ENCODE results near the gene PERM1. TPM values are rescaled to one million over a fixed set of nuclear protein-coding genes. Genes with fewer than 3 reads are reported as not detected.

Gene PERM1
- total and polyA plus RNA-seq, 9 of the 15 experiments (the other 6 are each of a cell fraction or from before 2014, with no cell fraction given), result not detected

DNA sequence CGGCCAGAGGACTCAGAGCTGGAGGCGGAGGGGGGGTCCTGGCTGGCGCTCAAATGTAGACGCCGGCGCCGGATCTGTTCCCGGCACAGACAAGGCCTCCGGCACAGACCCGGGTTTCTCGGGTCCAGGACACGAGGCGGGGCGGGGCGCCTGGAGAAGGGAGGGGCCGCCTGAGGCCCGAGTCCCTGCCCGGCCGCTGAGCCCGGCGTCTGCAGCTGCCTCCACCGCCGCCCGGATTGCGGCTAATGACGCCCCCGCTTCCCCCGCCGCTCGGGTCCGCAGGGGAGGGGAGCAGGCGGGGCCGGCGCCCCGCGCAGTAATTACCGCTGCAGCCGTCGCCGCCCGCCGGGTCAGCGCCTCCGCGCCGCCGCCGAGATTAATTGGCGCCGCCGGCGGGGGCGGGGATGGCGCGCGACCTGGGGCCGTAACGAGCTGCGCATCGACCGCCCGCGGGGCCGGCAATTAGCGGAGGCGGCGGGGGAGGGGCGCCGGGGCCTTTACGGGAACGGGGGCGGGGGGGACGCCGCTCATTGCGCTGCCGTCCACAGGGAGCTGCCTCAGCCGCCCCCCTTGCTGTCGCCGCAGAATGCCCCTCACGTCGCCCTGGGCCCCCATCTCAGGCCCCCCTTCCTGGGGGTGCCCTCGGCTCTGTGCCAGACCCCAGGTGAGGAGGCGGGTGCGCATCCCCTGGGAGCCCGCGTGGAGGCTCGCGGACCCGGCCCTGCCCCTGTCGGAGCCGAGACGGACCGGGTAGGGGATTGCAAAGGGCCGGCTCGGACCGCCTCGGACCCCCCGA lies 40.1 kb downstream of the PERM1 start (continued):
- TF ChIP-seq, protein P1, sequence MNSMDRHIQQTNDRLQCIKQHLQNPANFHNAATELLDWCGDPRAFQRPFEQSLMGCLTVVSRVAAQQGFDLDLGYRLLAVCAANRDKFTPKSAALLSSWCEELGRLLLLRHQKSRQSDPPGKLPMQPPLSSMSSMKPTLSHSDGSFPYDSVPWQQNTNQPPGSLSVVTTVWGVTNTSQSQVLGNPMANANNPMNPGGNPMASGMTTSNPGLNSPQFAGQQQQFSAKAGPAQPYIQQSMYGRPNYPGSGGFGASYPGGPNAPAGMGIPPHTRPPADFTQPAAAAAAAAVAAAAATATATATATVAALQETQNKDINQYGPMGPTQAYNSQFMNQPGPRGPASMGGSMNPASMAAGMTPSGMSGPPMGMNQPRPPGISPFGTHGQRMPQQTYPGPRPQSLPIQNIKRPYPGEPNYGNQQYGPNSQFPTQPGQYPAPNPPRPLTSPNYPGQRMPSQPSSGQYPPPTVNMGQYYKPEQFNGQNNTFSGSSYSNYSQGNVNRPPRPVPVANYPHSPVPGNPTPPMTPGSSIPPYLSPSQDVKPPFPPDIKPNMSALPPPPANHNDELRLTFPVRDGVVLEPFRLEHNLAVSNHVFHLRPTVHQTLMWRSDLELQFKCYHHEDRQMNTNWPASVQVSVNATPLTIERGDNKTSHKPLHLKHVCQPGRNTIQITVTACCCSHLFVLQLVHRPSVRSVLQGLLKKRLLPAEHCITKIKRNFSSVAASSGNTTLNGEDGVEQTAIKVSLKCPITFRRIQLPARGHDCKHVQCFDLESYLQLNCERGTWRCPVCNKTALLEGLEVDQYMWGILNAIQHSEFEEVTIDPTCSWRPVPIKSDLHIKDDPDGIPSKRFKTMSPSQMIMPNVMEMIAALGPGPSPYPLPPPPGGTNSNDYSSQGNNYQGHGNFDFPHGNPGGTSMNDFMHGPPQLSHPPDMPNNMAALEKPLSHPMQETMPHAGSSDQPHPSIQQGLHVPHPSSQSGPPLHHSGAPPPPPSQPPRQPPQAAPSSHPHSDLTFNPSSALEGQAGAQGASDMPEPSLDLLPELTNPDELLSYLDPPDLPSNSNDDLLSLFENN (IDR thresholded peaks at IDR 0.05; ENCODE audit: low read depth in 2 of 2, low read length in 2 of 2), result no peak
- TF ChIP-seq, protein P2, sequence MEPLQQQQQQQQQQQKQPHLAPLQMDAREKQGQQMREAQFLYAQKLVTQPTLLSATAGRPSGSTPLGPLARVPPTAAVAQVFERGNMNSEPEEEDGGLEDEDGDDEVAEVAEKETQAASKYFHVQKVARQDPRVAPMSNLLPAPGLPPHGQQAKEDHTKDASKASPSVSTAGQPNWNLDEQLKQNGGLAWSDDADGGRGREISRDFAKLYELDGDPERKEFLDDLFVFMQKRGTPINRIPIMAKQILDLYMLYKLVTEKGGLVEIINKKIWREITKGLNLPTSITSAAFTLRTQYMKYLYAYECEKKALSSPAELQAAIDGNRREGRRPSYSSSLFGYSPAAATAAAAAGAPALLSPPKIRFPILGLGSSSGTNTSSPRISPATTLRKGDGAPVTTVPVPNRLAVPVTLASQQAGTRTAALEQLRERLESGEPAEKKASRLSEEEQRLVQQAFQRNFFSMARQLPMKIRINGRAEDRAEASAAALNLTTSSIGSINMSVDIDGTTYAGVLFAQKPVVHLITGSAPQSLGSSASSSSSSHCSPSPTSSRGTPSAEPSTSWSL (CRISPR knock-in tag; IDR thresholded peaks at IDR 0.05; ENCODE audit: borderline replicate concordance), result no peak
- TF ChIP-seq, protein P3, sequence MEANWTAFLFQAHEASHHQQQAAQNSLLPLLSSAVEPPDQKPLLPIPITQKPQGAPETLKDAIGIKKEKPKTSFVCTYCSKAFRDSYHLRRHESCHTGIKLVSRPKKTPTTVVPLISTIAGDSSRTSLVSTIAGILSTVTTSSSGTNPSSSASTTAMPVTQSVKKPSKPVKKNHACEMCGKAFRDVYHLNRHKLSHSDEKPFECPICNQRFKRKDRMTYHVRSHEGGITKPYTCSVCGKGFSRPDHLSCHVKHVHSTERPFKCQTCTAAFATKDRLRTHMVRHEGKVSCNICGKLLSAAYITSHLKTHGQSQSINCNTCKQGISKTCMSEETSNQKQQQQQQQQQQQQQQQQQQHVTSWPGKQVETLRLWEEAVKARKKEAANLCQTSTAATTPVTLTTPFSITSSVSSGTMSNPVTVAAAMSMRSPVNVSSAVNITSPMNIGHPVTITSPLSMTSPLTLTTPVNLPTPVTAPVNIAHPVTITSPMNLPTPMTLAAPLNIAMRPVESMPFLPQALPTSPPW (CRISPR knock-in tag; IDR thresholded peaks at IDR 0.05), result peak; percentile 87
- no peak for TF ChIP-seq MED1 (CRISPR knock-in tag; IDR thresholded peaks at IDR 0.05; ENCODE audit: borderline replicate concordance)
- peak; percentile 28; the same call in 1 of the 2 replicates for TF ChIP-seq KLF13 (tag; IDR thresholded peaks at IDR 0.05; ENCODE audit: borderline replicate concordance, low read depth)
- TF ChIP-seq MYNN (IDR thresholded peaks at IDR 0.05), result no peak
- TF ChIP-seq MYNN (CRISPR knock-in tag; IDR thresholded peaks at IDR 0.05), result no peak
- TF ChIP-seq, protein P4, sequence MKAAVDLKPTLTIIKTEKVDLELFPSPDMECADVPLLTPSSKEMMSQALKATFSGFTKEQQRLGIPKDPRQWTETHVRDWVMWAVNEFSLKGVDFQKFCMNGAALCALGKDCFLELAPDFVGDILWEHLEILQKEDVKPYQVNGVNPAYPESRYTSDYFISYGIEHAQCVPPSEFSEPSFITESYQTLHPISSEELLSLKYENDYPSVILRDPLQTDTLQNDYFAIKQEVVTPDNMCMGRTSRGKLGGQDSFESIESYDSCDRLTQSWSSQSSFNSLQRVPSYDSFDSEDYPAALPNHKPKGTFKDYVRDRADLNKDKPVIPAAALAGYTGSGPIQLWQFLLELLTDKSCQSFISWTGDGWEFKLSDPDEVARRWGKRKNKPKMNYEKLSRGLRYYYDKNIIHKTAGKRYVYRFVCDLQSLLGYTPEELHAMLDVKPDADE (conservative IDR thresholded peaks at IDR 0.05; ENCODE audit: control insufficient read depth, low read depth, low read length), result peak; percentile 73; the same call in 1 of the 2 replicates
- no peak for TF ChIP-seq CBX2 (IDR thresholded peaks at IDR 0.05; ENCODE audit: insufficient read depth, low read length, poor library complexity, severe bottlenecking)
- no peak for TF ChIP-seq CAMTA2 (CRISPR knock-in tag; conservative IDR thresholded peaks at IDR 0.05)
- no peak for TF ChIP-seq ZFPM2 (CRISPR knock-in tag; IDR thresholded peaks at IDR 0.05)
- TF ChIP-seq GABPA (tag; conservative IDR thresholded peaks at IDR 0.05; ENCODE audit: low read depth), result no peak
- TF ChIP-seq NCOA1 (IDR thresholded peaks at IDR 0.05; ENCODE audit: low read depth), result no peak
- TF ChIP-seq ZBTB7A (IDR thresholded peaks at IDR 0.05; ENCODE audit: borderline replicate concordance, control insufficient read depth, low read depth, low read length), result peak; percentile 92
- no peak for TF ChIP-seq CBX8 (IDR thresholded peaks at IDR 0.05; ENCODE audit: borderline replicate concordance, extremely low read depth, low read depth, low read length, poor library complexity, severe bottlenecking)
- TF ChIP-seq HSF4 (CRISPR knock-in tag; IDR thresholded peaks at IDR 0.05; ENCODE audit: borderline replicate concordance), result no peak
- TF ChIP-seq, protein P5, sequence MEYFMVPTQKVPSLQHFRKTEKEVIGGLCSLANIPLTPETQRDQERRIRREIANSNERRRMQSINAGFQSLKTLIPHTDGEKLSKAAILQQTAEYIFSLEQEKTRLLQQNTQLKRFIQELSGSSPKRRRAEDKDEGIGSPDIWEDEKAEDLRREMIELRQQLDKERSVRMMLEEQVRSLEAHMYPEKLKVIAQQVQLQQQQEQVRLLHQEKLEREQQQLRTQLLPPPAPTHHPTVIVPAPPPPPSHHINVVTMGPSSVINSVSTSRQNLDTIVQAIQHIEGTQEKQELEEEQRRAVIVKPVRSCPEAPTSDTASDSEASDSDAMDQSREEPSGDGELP (CRISPR knock-in tag; IDR thresholded peaks at IDR 0.05; ENCODE audit: borderline replicate concordance), result peak; percentile 25; the same call in 1 of the 2 replicates

Data from K562 (cell line).